ENCODE measurements around the gene GPC1. TPM values are rescaled to one million over a fixed set of nuclear protein-coding genes. Genes with fewer than 3 reads are reported as not detected.
"Not testable (repeated sequence)": the region's sequence is repeated elsewhere in the genome, so short reads cannot be mapped to it uniquely, and the experiment has no call there.

The GPC1 gene
- polyA plus RNA-seq (2012; ENCODE audit: insufficient read depth, insufficient read length), result 6.3 TPM

DNA sequence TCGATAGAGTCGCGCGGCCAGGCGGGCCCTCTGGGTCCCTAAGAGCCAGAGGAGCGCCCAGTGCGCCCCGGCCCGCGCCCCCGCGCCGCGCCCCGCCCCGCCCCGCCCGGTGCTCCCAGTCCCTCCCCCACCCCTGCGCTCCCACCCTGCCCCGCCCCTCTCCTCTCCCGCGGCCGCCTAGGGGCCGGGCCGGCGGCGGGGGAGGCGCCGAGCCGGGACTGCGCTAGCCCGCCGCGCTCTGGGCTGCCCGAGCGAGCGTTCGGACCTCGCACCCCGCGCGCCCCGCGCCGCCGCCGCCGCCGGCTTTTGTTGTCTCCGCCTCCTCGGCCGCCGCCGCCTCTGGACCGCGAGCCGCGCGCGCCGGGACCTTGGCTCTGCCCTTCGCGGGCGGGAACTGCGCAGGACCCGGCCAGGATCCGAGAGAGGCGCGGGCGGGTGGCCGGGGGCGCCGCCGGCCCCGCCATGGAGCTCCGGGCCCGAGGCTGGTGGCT is at the start of gene GPC1:
TSS of gene GPC1 (plus strand) at position 207 of the 491 bp plus-strand sequence. CDS start at position 463, 256 bp downstream.
- peak within 1 kb of the TSS; percentile 63 for H3K4me3 ChIP-seq (ENCODE audit: low read length)
- DNase-seq (ENCODE audit: low read depth, low spot score), result peak; percentile 17

- no peak for DNase-seq (ENCODE audit: low read depth, low spot score)
Observed at GRCh38 chr2:240386326-240386725, 49.1 kb upstream of the GPC1 start.

GRCh38 chr2:240386743-240387142 is 48.7 kb upstream of the GPC1 start:
- not testable (repeated sequence) for DNase-seq (ENCODE audit: low read depth, low spot score); H3K4me3 ChIP-seq (ENCODE audit: low read length)

More at GRCh38 chr2:240386326-240386725, 49.1 kb upstream of the GPC1 start:
- H3K4me3 ChIP-seq (ENCODE audit: low read length), result no peak overlapping the region

DNA sequence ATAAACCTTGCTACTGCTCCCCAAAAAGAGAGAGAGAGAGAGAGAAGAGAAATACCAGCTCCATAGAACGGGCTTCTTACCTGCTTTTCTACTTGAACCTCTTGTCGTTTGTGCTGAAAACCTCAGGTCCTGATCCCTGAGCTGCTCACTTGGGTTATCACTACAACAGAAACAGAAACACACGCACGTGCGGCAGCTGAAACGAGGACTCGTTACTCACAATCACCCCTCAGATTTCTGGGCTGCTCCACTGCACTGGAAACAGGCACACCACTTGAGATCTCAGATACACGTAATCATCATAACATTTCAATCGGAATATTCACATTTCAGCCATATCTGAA is 48.2 kb upstream of the GPC1 start:
- no peak overlapping the region for H3K4me3 ChIP-seq (ENCODE audit: low read length)
- DNase-seq (ENCODE audit: low read depth, low spot score), result no peak

DNA sequence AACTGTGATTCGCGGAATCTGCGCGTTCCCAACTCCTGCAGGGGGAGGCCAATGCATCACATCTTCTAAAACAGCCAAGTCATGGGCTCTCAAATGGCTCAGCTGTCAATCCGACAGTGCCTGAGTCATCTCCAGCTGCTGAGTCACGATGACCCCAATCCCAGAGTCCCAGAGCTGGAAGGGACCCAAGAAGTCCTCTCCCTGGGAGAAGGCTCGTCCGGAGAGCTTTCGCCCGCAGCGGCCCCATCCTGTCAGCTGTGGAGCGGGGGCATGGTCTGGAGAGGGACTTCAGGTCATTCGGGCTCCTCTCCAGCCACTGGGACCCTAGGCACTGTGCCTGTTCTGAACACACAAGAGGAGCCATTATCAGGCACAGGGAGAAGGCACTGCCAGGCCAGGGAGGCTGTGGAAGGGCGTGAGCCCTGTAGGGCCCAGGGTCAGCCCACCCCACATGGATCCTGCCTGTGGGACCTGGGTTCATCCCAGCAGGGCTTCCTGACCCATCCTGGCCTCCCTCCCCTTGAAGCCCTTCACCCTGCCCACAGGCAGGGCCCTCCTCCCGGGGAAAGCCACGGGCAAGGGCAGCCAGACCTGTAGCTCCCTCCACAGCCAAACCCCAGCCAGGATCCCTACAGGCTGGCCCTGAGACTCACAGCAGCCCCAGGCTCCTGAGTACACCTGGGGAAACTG is 47.6 kb upstream of the GPC1 start:
- no peak for DNase-seq (ENCODE audit: low read depth, low spot score)
- H3K4me3 ChIP-seq (ENCODE audit: low read length), result no peak overlapping the region

DNA sequence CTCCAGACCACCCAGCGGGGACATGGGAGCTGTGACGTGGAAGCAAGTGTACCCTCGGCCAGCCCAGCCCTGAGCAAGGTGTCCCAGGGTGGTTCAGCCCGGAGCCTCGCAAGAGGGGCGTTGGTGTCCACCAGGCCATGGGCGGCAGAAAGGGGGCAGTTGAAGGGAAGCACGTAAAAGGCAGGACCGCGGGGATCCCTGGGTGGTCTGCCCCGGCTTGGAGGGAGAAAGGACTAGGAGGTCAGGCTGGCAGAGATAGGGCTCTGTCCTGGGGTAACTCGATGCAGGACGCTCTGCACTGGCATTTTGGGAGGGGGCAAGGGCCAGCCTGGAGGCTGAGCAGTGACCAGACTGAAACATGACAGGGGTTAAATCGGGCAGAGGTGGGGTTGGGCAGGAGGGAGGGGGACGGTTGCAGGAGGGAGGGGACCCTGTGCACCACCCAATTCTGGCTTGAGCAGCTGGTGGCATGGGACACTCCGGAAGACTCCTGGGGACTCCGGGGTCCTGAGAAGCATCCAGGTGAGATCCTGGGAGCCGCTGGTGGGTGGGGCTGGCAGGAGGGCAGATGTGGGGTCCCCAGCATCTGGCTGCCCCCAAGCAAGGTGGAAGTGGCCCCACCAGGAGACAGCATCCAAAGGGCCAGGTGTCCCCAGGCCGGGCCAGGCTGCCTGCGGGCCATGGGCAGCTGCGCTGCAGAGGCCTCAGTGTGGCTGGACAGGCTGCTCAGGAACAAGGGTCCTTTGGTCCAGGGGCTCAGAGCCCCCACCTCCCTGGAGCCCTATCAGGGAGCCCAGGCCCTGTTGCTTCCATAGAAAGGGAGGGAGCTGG is 46.8 kb upstream of the GPC1 start:
- H3K4me3 ChIP-seq (ENCODE audit: low read length), result no peak overlapping the region
- DNase-seq (ENCODE audit: low read depth, low spot score), result no peak

DNA sequence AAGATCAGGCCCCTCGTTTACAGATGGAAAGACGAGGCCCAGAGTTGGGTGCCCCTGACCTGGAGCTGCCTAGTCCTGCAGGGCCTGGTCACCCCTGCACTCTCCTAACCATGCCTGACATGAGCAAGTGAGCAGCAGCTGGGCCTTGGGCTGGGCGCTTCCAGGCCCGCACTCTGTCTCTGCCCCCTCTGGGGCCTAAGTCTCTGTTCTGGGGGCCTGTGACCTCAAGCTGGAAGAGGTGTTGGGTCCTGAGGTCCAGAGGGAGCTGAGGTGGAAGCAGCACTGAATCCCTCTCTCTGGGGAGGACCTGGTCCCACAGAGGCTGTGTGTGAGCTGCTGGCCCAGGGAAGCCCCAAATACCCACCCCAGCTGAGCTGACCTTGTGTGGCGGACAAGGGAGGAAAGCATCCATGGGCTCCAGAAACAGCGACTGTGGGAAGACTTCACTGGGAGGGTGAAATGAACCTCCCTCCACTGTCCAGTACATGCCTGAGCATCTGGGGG is 46.1 kb upstream of the GPC1 start:
- H3K4me3 ChIP-seq (ENCODE audit: low read length), result no peak overlapping the region
- DNase-seq (ENCODE audit: low read depth, low spot score), result no peak

GRCh38 chr2:240390091-240391073 is 45.1 kb upstream of the GPC1 start:
- peak; percentile 49 for DNase-seq (ENCODE audit: low read depth, low spot score)
- H3K4me3 ChIP-seq (ENCODE audit: low read length), result no peak overlapping the region

GRCh38 chr2:240391111-240392051 is 44.1 kb upstream of the GPC1 start:
- DNase-seq (ENCODE audit: low read depth, low spot score), result no peak
- no peak overlapping the region for H3K4me3 ChIP-seq (ENCODE audit: low read length)

GRCh38 chr2:240392084-240392947 is 43.1 kb upstream of the GPC1 start:
- H3K4me3 ChIP-seq (ENCODE audit: low read length), result no peak overlapping the region
- DNase-seq (ENCODE audit: low read depth, low spot score), result no peak

GRCh38 chr2:240392948-240393830 is 42.3 kb upstream of the GPC1 start:
- H3K4me3 ChIP-seq (ENCODE audit: low read length), result no peak overlapping the region
- DNase-seq (ENCODE audit: low read depth, low spot score), result no peak

DNA sequence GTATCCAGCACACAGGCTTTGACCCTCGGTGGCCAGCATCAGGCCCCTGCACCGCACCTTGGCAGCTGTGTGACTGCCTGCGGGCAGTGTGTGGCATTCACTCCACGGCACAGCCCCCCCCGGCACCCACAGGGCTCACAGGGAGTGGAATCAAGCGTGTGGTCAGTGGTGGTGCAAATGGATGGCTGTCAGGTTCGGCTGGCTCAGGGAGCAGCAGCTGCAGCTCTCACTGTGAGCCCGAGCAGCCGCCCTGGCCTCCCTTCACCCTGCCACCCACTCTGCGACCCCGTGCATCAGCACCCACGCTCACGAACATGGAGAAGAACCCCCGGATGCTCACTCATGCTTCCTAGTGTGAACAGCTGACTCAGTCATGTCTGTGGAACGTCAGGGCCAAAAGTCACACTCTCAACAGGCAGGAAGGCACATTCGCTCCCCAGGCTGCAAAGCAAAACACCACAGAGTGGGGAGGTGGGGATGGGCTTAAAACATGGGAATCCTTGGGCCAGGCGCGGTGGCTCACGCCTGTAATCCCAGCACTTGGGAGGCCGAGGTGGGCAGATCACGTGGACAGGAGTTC is 41.5 kb upstream of the GPC1 start:
- no peak for DNase-seq (ENCODE audit: low read depth, low spot score)
- no peak overlapping the region for H3K4me3 ChIP-seq (ENCODE audit: low read length)

GRCh38 chr2:240394549-240394948 is 40.9 kb upstream of the GPC1 start:
- no peak for DNase-seq (ENCODE audit: low read depth, low spot score)
- no peak overlapping the region for H3K4me3 ChIP-seq (ENCODE audit: low read length)

GRCh38 chr2:240395448-240395847 is 40.0 kb upstream of the GPC1 start:
- no peak overlapping the region for H3K4me3 ChIP-seq (ENCODE audit: low read length)
- DNase-seq (ENCODE audit: low read depth, low spot score), result no peak

- DNase-seq (ENCODE audit: low read depth, low spot score), result no peak
- no peak overlapping the region for H3K4me3 ChIP-seq (ENCODE audit: low read length)
Observed at GRCh38 chr2:240395896-240396622, 39.4 kb upstream of the GPC1 start.

Data from Jurkat, Clone E6-1 (cell line).